H9 (cell line): ENCODE results near the gene SFRP5. TPM values are rescaled to one million over a fixed set of nuclear protein-coding genes. Genes with fewer than 3 reads are reported as not detected.

ENCODE experiments used
- DNase-seq: peaks from one replicate; pipeline ENCODE4 v3.0.0-alpha.2; 2017
- H2AFZ ChIP-seq: one replicate; pipeline ENCODE4 v1.6.1; 2013; ENCODE audit warnings: mild to moderate bottlenecking, low read length, control low read depth, moderate library complexity
- H2AK5ac ChIP-seq: 2 replicates; pipeline ENCODE4 v1.6.1; 2013; ENCODE audit warnings: low read length, control low read depth, mixed read lengths; ENCODE audit not compliant: insufficient read length
- H2BK120ac ChIP-seq: one replicate; pipeline ENCODE4 v1.6.1; 2013; ENCODE audit warnings: low read depth, mild to moderate bottlenecking, low read length, control low read depth, inconsistent platforms; ENCODE audit not compliant: poor library complexity, severe bottlenecking
- H2BK12ac ChIP-seq: 2 replicates; pipeline ENCODE4 v1.6.1; 2013; ENCODE audit warnings: low read length, control low read depth, mixed read lengths, low read depth; ENCODE audit not compliant: insufficient read length
- H2BK15ac ChIP-seq: 2 replicates; pipeline ENCODE4 v1.6.1; 2013; ENCODE audit warnings: low read depth, low read length, control low read depth
- H2BK20ac ChIP-seq: one replicate; pipeline ENCODE4 v1.6.1; 2013; ENCODE audit warnings: low read depth, mild to moderate bottlenecking, low read length, control low read depth, inconsistent platforms; ENCODE audit not compliant: poor library complexity, severe bottlenecking
- H2BK5ac ChIP-seq: 2 replicates; pipeline ENCODE4 v1.6.1; 2013; ENCODE audit warnings: low read length, control low read depth, mixed read lengths; ENCODE audit not compliant: insufficient read length
- H3K14ac ChIP-seq: 2 replicates; pipeline ENCODE4 v1.6.1; 2013; ENCODE audit warnings: low read length, control low read depth; ENCODE audit not compliant: insufficient read depth
- H3K18ac ChIP-seq: 2 replicates; pipeline ENCODE4 v1.6.1; 2013; ENCODE audit warnings: low read depth, mild to moderate bottlenecking, mixed read lengths, low read length, control low read depth; ENCODE audit not compliant: insufficient read length
- H3K23ac ChIP-seq: 2 replicates; pipeline ENCODE4 v1.6.1; 2013; ENCODE audit warnings: low read length, control low read depth, mixed read lengths, low read depth; ENCODE audit not compliant: insufficient read length
- H3K23me2 ChIP-seq: 2 replicates; pipeline ENCODE4 v1.6.1; 2013; ENCODE audit warnings: low read depth, mild to moderate bottlenecking, mixed read lengths, low read length, control low read depth; ENCODE audit not compliant: insufficient read length, poor library complexity, severe bottlenecking
- H3K27ac ChIP-seq: 2 replicates; pipeline ENCODE4 v1.5.1; 2013; ENCODE audit warnings: low read length, control low read depth, mixed read lengths, low read depth; ENCODE audit not compliant: insufficient read length
- H3K27me3 ChIP-seq: 2 replicates; pipeline ENCODE4 v1.6.1; 2013; ENCODE audit warnings: low read length, control low read depth, inconsistent platforms; ENCODE audit not compliant: insufficient read depth
- H3K4ac ChIP-seq: 2 replicates; pipeline ENCODE4 v1.6.1; 2013; ENCODE audit warnings: low read depth, mild to moderate bottlenecking, control low read depth, inconsistent platforms, low read length, moderate library complexity
- H3K4me1 ChIP-seq: 2 replicates; pipeline ENCODE4 v1.6.1; 2013; ENCODE audit warnings: low read length, control low read depth, inconsistent platforms; ENCODE audit not compliant: insufficient read depth
- H3K4me2 ChIP-seq: 2 replicates; pipeline ENCODE4 v1.6.1; 2013; ENCODE audit warnings: low read length, control low read depth, mixed read lengths; ENCODE audit not compliant: insufficient read length, insufficient read depth
- H3K56ac ChIP-seq: 2 replicates; pipeline ENCODE4 v1.6.1; 2013; ENCODE audit warnings: low read depth, mild to moderate bottlenecking, mixed read lengths, low read length, control low read depth; ENCODE audit not compliant: insufficient read length
- H3K79me1 ChIP-seq: 2 replicates; pipeline ENCODE4 v1.6.1; 2013; ENCODE audit warnings: low read depth, mild to moderate bottlenecking, moderate library complexity, low read length, control low read depth, inconsistent platforms; ENCODE audit not compliant: insufficient read depth, poor library complexity, severe bottlenecking
- H3K79me2 ChIP-seq: 2 replicates; pipeline ENCODE4 v1.6.1; 2013; ENCODE audit warnings: low read length, control low read depth, inconsistent platforms; ENCODE audit not compliant: insufficient read depth
- H3K9ac ChIP-seq: 2 replicates; pipeline ENCODE4 v1.6.1; 2013; ENCODE audit warnings: low read length, control low read depth, mixed read lengths; ENCODE audit not compliant: insufficient read length; ENCODE audit errors: extremely low read depth
- H3K9me3 ChIP-seq: one replicate; pipeline ENCODE4 v1.6.1; 2013; ENCODE audit warnings: low read depth, low read length, inconsistent platforms; ENCODE audit not compliant: control insufficient read depth
- H3T11ph ChIP-seq: one replicate; pipeline ENCODE4 v1.6.1; 2013; ENCODE audit warnings: mild to moderate bottlenecking, low read length, control low read depth, inconsistent platforms
- H4K20me1 ChIP-seq: one replicate; pipeline ENCODE4 v1.6.1; 2013; ENCODE audit not compliant: control insufficient read depth, insufficient read length, insufficient read depth
- H4K5ac ChIP-seq: 2 replicates; pipeline ENCODE4 v1.6.1; 2013; ENCODE audit warnings: low read depth, mild to moderate bottlenecking, mixed read lengths, low read length, control low read depth; ENCODE audit not compliant: insufficient read length
- H4K8ac ChIP-seq: replicated peaks from 2 replicates; pipeline ENCODE4 v1.6.1; 2013; ENCODE audit warnings: low read length, control low read depth, mixed read lengths, low read depth; ENCODE audit not compliant: insufficient read length
- H4K91ac ChIP-seq: 2 replicates; pipeline ENCODE4 v1.6.1; 2013; ENCODE audit warnings: low read depth, mild to moderate bottlenecking, moderate library complexity, mixed read lengths, low read length, control low read depth; ENCODE audit not compliant: insufficient read length
- H3K27ac Mint-ChIP-seq, 3 experiments: 2 replicates in 2 of 3; 3 replicates in 1 of 3; pipeline ENCODE4 v1.8.0; 2020 to 2021; ENCODE audit warnings: mixed read lengths in 3 of 3, mild to moderate bottlenecking in 1 of 3, moderate library complexity in 1 of 3
- H3K27me3 Mint-ChIP-seq: 2 replicates; pipeline ENCODE4 v1.8.0; 2021; ENCODE audit warnings: low read depth, mild to moderate bottlenecking, moderate library complexity, mixed read lengths
- H3K36me3 Mint-ChIP-seq, 3 experiments: 2 replicates in 2 of 3; 3 replicates in 1 of 3; pipeline ENCODE4 v1.8.0; 2020 to 2021; ENCODE audit warnings: low read depth in 3 of 3, mixed read lengths in 3 of 3; ENCODE audit not compliant: insufficient read depth in 1 of 3
- H3K4me1 Mint-ChIP-seq, 2 experiments: 2 replicates each; pipeline ENCODE4 v1.8.0; 2020; ENCODE audit warnings: mixed read lengths in 2 of 2
- H3K4me3 Mint-ChIP-seq, 2 experiments: 2 replicates in 1 of 2; 3 replicates in 1 of 2; pipeline ENCODE4 v1.8.0; 2020 to 2021; ENCODE audit warnings: mild to moderate bottlenecking in 2 of 2, mixed read lengths in 2 of 2, moderate library complexity in 1 of 2
- H3K9me3 Mint-ChIP-seq, 2 experiments: 2 replicates in 1 of 2; 3 replicates in 1 of 2; pipeline ENCODE4 v1.8.0; 2020; ENCODE audit warnings: mild to moderate bottlenecking in 2 of 2, mixed read lengths in 2 of 2, moderate library complexity in 1 of 2
- WGBS: extraction: QIAGEN DNeasy Blood & Tissue Kit; methylation state at CpG from one replicate; pipeline ENCODE4 v1.1.7; 2013; ENCODE audit warnings: missing lambda C conversion rate, low lambda C conversion rate, mixed read lengths; ENCODE audit not compliant: insufficient read length; ENCODE audit errors: extremely low coverage; 5-methylcytosine and 5-hydroxymethylcytosine counted together
- total RNA-seq: library from RNA; stranded (reverse); gene quantifications from 2 replicates; pipeline ENCODE4 v1.2.1, GENCODE V29; 2021
- TF ChIP-seq, protein P1 (sequence below): fragments of 200-600 bp; sonication (generic); conservative IDR thresholded peaks from 3 replicates; pipeline ENCODE4 v1.8.0; 2021; ENCODE audit warnings: antibody characterized with exemption, mild to moderate bottlenecking

SFRP5 gene
- total RNA-seq, 1 experiment from 2014 or later = 1.7 TPM

DNA sequence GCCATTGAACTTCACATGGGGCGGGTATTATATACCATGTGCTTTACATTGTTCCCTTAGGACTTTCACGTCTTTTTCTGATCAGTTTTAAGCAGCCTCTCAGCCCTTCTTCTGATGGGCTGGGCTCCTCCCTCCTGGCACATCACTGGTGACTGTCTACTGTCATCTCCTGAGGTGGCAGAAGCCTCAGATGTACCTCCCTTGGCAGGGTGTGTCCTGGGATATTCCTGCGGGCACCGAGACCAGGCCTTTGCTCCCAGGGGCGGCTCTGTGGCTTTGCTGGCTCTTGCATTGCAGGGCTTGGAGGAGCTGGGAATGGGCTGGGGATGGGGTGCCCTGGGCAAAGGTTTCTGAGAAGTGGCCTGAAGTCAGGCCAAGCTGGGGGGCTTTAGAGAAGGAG lies 43.2 kb upstream of the SFRP5 start:
- Histone ChIP-seq H2BK15ac (no peak overlapping the region), H2AFZ (no peak overlapping the region), H2BK12ac (no peak overlapping the region), H3K9me3 (no peaks in the 10 kb centered on the region), H4K8ac (no peak overlapping the region), H3K4ac (no peak overlapping the region), H3K79me2 (no peaks in the 10 kb centered on the region), H3K4me1 (no peaks in the 10 kb centered on the region), H3K27ac (no peak overlapping the region), H3K79me1 (no peaks in the 10 kb centered on the region), H3K27me3 (no peaks in the 10 kb centered on the region), H2BK20ac (no peak overlapping the region), H3K4me2 (no peak overlapping the region), H3K56ac (no peak overlapping the region), H3K14ac (no peak overlapping the region), H4K5ac (no peak overlapping the region), H3K23ac (no peak overlapping the region), H2AK5ac (no peak overlapping the region), H3K9ac (no peak overlapping the region), H3K23me2 (no peaks in the 10 kb centered on the region), H3T11ph (no peak overlapping the region), H4K91ac (no peak overlapping the region), H3K18ac (no peak overlapping the region), H4K20me1 (no peaks in the 10 kb centered on the region), H2BK5ac (no peak overlapping the region), H2BK120ac (no peak overlapping the region)
- H3K27ac Mint-ChIP-seq = no peak overlapping the region; a peak in 1 of 7 replicates
- no peak overlapping the region for H3K4me3 Mint-ChIP-seq
- no peaks in the 10 kb centered on the region for H3K36me3 Mint-ChIP-seq
- H3K4me1 Mint-ChIP-seq = peaks cover 3 to 11% of the 10 kb centered on the region in 2 experiments; a peak in 3 of 4 replicates
- no peak for DNase-seq
- no peaks in the 10 kb centered on the region for H3K9me3 Mint-ChIP-seq
- TF ChIP-seq, protein P1, sequence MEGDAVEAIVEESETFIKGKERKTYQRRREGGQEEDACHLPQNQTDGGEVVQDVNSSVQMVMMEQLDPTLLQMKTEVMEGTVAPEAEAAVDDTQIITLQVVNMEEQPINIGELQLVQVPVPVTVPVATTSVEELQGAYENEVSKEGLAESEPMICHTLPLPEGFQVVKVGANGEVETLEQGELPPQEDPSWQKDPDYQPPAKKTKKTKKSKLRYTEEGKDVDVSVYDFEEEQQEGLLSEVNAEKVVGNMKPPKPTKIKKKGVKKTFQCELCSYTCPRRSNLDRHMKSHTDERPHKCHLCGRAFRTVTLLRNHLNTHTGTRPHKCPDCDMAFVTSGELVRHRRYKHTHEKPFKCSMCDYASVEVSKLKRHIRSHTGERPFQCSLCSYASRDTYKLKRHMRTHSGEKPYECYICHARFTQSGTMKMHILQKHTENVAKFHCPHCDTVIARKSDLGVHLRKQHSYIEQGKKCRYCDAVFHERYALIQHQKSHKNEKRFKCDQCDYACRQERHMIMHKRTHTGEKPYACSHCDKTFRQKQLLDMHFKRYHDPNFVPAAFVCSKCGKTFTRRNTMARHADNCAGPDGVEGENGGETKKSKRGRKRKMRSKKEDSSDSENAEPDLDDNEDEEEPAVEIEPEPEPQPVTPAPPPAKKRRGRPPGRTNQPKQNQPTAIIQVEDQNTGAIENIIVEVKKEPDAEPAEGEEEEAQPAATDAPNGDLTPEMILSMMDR = no peak
- peaks cover 3% of the 10 kb centered on the region; the same call in 1 of the 2 replicates for H3K27me3 Mint-ChIP-seq
- no CpG with 5 or more reads among the region's 5 CpGs for WGBS
